ENCODE results near the gene PPP2R2C. TPM values are rescaled to one million over a fixed set of nuclear protein-coding genes. Genes with fewer than 3 reads are reported as not detected.

The PPP2R2C gene
- total and polyA plus RNA-seq, 9 of the 15 experiments (the other 6 are each of a cell fraction or from before 2014, with no cell fraction given) = 0.04 to 0.06 TPM; not detected in 7

- TF ChIP-seq REST (IDR thresholded peaks at IDR 0.05; ENCODE audit: borderline replicate concordance) = no peak
- TF ChIP-seq REST (CRISPR knock-in tag; IDR thresholded peaks at IDR 0.05; ENCODE audit: low read depth) = no peak
- no peak for TF ChIP-seq PHB (CRISPR knock-in tag; IDR thresholded peaks at IDR 0.05)
- no peak for TF ChIP-seq ZNF174 (CRISPR knock-in tag; IDR thresholded peaks at IDR 0.05)
- TF ChIP-seq SLC30A9 (CRISPR knock-in tag; IDR thresholded peaks at IDR 0.05) = no peak
These were observed 111.2 kb downstream of the PPP2R2C start (continued) for GRCh38 chr4:6361076-6361784.
